NB4 (cell line): ENCODE data around the gene HLA-DRB1.

Source experiments
- MYC ChIP-seq: IDR thresholded peaks from 2 replicates; pipeline ENCODE4 v1.6.1; 2011; ENCODE audit warnings: low read depth, low read length
- POLR2A ChIP-seq: IDR thresholded peaks from 2 replicates; pipeline ENCODE4 v1.6.1; 2011; ENCODE audit warnings: mild to moderate bottlenecking; ENCODE audit not compliant: insufficient read length; ENCODE audit errors: extremely low read depth
- TF ChIP-seq, protein P1 (sequence below): IDR thresholded peaks from one replicate; pipeline ENCODE4 v1.5.1; 2012; ENCODE audit warnings: low read depth, low read length

DNA sequence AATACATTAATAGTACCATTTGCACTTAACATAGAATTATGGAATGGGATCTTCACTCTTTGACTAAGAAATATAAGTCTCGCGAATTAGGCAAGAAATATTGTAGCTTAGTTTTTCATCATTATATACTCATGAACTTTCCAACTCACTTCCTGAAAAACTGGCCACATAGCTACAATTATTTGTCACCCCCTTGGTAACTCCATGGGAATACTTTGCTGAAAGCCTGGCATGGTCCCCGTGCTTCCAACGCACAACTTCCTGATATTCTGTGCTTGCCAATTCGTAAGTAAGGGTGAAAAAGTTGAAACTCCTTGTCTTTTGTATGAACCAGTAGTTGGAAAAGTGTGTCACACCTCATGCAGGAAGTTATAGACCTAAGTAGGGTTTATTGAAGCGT, 23.8 kb upstream of the HLA-DRB1 start:
- TF ChIP-seq, protein P1, sequence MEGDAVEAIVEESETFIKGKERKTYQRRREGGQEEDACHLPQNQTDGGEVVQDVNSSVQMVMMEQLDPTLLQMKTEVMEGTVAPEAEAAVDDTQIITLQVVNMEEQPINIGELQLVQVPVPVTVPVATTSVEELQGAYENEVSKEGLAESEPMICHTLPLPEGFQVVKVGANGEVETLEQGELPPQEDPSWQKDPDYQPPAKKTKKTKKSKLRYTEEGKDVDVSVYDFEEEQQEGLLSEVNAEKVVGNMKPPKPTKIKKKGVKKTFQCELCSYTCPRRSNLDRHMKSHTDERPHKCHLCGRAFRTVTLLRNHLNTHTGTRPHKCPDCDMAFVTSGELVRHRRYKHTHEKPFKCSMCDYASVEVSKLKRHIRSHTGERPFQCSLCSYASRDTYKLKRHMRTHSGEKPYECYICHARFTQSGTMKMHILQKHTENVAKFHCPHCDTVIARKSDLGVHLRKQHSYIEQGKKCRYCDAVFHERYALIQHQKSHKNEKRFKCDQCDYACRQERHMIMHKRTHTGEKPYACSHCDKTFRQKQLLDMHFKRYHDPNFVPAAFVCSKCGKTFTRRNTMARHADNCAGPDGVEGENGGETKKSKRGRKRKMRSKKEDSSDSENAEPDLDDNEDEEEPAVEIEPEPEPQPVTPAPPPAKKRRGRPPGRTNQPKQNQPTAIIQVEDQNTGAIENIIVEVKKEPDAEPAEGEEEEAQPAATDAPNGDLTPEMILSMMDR = no peak
- no peak for TF ChIP-seq POLR2A
- TF ChIP-seq MYC = no peak
